HEK293T (cell line): ENCODE measurements around the gene ATP6V1E1.
"Not testable (repeated sequence)": the region's sequence is repeated elsewhere in the genome, so short reads cannot be mapped to it uniquely, and the experiment has no call there.

Source experiments
- ARNT ChIP-seq: fragments of 450-650 bp; IDR thresholded peaks from 2 replicates; pipeline ENCODE4 v1.6.1; 2017; ENCODE audit warnings: mild to moderate bottlenecking
- BHLHE40 ChIP-seq: fragments of 450-650 bp; IDR thresholded peaks from 2 replicates; pipeline ENCODE4 v1.6.1; 2016; ENCODE audit warnings: mild to moderate bottlenecking, moderate library complexity, borderline replicate concordance
- ELF4 ChIP-seq: fragments of 450-650 bp; IDR thresholded peaks from 2 replicates; pipeline ENCODE4 v1.6.1; 2017; ENCODE audit warnings: antibody characterized with exemption
- FOXA1 ChIP-seq: fragments of 450-650 bp; IDR thresholded peaks from 2 replicates; pipeline ENCODE4 v1.6.1; 2016; ENCODE audit warnings: mild to moderate bottlenecking
- FOXM1 ChIP-seq: fragments of 450-650 bp; IDR thresholded peaks from 2 replicates; pipeline ENCODE4 v1.6.1; 2017; ENCODE audit warnings: mild to moderate bottlenecking, borderline replicate concordance
- NFRKB ChIP-seq: fragments of 450-650 bp; IDR thresholded peaks from 2 replicates; pipeline ENCODE4 v1.6.1; 2016; ENCODE audit warnings: mild to moderate bottlenecking, moderate library complexity
- SP1 ChIP-seq: fragments of 450-650 bp; IDR thresholded peaks from 2 replicates; pipeline ENCODE4 v1.6.1; 2017
- SUZ12 ChIP-seq: fragments of 450-650 bp; IDR thresholded peaks from 2 replicates; pipeline ENCODE4 v1.6.1; 2016; ENCODE audit warnings: mild to moderate bottlenecking
- TF ChIP-seq, protein P1 (sequence below): fragments of 450-650 bp; IDR thresholded peaks from 2 replicates; pipeline ENCODE4 v1.6.1; 2016

DNA sequence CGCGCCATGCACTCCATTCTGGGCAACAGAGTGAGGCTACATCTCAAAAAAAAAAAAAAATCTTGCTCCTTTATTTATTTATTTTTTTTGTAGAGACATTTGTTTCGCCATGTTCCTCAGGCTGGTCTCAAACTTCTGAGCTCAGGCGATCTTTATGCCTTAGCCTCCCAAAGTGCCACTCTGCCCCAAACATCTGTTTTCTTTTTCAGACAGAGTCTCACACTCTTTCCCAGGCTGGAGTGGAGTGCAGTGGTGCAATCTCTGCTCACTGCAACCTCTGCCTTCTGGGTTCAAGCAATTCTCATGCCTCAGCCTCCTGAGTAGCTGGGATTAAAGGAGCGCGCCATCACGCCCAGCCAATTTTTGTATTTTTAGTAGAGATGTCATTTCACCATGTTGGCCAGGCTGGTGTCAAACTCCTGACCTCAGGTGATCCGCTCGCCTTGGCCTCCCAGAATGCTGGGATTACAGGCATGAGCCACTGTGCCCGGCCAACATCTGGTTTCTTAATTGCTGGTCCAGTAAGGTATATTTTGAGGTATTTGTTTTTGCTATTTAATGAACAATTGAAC is 43.1 kb upstream of the ATP6V1E1 start:
- not testable (repeated sequence) for TF ChIP-seq SP1, BHLHE40, ARNT, ELF4, NFRKB, SUZ12, FOXM1, FOXA1
- TF ChIP-seq, protein P1, sequence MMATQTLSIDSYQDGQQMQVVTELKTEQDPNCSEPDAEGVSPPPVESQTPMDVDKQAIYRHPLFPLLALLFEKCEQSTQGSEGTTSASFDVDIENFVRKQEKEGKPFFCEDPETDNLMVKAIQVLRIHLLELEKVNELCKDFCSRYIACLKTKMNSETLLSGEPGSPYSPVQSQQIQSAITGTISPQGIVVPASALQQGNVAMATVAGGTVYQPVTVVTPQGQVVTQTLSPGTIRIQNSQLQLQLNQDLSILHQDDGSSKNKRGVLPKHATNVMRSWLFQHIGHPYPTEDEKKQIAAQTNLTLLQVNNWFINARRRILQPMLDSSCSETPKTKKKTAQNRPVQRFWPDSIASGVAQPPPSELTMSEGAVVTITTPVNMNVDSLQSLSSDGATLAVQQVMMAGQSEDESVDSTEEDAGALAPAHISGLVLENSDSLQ: not testable (repeated sequence)
